Astrocyte of the spinal cord (primary cell): Measurements from ENCODE around the gene NPHP4.
"Not testable (repeated sequence)": the region's sequence is repeated elsewhere in the genome, so short reads cannot be mapped to it uniquely, and the experiment has no call there.

Experiments used
- DNase-seq: peaks from one replicate; pipeline ENCODE4 v3.0.0; 2011; ENCODE audit warnings: low read depth, low spot score
- H3K4me3 ChIP-seq: 2 replicates; pipeline ENCODE4 v1.5.1; 2011; ENCODE audit warnings: low read depth, mild to moderate bottlenecking, low read length, moderate library complexity
- CTCF ChIP-seq: IDR thresholded peaks from 2 replicates; pipeline ENCODE4 v1.5.1; 2012; ENCODE audit warnings: low read depth, mild to moderate bottlenecking, low read length, inconsistent platforms
- in situ Hi-C: cut with HindIII; loops from 2 replicates; pipeline ENCODE4 v1.10.0; 2017; ENCODE audit warnings: low sequenced_read_pairs

NPHP4 gene

DNA sequence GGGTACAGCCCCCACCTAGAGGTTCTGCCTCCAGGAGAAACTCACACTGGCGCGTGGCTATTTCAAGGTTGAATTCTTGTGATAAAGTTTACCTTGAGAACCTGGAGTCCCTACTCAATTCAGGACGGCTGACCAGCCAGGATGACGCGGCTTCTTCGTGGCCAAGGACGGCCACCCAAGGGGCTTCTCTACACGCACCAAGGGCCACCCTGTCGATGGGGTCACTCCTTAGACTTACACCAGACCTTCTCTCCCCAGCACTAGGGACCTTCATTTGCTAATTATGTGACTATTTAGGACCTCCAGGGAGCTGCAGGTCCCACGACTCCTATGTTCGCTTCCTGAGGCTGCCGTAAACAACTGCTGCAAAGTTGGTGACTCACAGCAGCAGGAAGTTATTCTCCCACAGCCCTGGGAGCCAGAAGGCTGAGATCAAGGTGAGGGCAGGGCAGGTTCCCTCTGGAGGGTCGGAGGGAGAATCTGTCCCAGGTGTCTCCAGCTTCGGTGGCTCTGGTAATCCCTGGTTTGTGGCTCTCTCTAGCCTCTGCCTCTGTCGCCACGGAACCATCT is 135.9 kb downstream of the NPHP4 start:
- no peak overlapping the region for H3K4me3 ChIP-seq
- DNase-seq: peak; percentile 4
- no peak for TF ChIP-seq CTCF
- in situ Hi-C loops: no loop called here

GRCh38 chr1:5855196-5855897 is 136.9 kb downstream of the NPHP4 start:
- no peak for TF ChIP-seq CTCF
- DNase-seq: no peak

GRCh38 chr1:5854754-5855153 is 137.5 kb downstream of the NPHP4 start:
- no peak for TF ChIP-seq CTCF
- no peak for DNase-seq
- in situ Hi-C loops: no loop called here
- no peak overlapping the region for H3K4me3 ChIP-seq

More at GRCh38 chr1:5855196-5855897, 136.9 kb downstream of the NPHP4 start:
- no peak overlapping the region for H3K4me3 ChIP-seq
- in situ Hi-C loops: no loop called here

DNA sequence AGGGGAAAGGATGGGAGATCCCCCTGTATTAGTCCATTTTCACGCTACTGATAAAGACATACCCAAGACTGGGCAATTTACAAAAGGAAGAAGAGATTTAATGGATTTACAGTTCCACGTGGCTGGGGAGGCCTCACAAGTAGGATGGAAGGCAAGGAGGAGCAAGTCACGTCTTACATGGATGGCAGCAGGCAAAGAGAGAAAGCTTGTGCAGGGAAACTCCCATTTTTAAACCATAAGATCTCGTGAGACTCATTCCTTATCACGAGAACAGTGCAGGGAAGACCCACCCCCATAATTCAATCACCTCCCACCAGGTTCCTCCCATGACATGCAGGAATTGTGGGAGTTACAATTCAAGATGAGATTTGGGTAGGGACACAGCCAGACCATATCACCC is 138.4 kb downstream of the NPHP4 start:
- H3K4me3 ChIP-seq, DNase-seq, in situ Hi-C loops: not testable (repeated sequence)

DNA sequence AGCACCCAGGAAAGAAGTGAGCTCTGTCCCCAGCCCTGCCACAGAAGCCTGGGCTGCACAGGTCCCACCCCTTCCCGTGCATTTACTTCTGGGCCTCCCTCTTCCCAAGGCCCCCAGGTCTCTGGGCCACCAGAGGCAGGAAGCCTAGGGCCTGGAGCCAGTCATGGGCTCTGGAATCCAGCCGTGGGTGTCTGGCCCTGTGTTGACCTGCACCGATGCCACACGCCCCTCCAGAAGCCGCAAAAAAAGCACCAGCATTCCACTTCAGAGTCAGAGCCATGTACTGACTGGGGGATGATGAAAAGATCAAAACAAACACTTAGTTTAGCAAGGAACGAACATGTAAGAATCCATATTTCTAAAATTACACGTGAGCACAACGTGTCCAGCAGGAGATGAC is 141.7 kb downstream of the NPHP4 start:
- H3K4me3 ChIP-seq: no peak overlapping the region
- no peak for DNase-seq
- TF ChIP-seq CTCF: no peak
- in situ Hi-C loops: no loop called here

GRCh38 chr1:5849550-5849949 is 142.7 kb downstream of the NPHP4 start:
- no peak overlapping the region for H3K4me3 ChIP-seq
- no peak for TF ChIP-seq CTCF
- DNase-seq: no peak
- in situ Hi-C loops: no loop called here

DNA sequence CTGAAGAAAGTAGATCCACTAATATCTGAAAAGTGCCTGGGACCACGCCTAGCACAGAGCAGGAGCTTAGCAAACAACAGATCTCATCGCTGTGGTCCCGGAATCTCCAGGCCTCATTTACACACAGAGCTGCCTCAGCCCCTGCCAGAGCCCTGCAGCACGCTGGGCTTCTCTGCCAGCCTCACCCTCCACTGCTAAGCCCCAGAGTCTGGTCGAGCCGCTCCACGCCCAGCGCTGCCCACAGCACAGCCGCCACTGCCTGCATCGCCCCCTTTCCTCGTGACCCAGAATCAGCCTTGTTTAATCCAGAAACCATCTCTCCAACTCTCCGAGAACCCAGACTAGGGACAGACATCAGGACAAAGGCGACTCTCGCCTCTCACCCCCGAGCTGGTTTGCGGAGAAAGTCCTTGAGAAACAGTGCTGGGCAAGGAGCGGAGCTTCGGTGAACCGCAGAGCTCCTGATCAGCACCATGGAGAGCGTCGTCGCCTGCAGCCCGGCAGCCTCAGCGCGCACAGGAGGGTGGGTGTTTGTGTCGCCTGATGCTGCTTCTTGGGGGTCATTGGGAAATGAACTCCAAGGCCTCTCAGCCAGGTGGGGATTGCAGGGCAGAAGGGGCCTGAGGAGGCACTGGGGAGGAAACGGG is 145.1 kb downstream of the NPHP4 start:
- DNase-seq: peak; percentile 3
- TF ChIP-seq CTCF: no peak
- in situ Hi-C loops: no loop called here
- no peak overlapping the region for H3K4me3 ChIP-seq
